A549 (cell line): Measurements from ENCODE around the gene PXDN.

Experiments used
- CEBPB ChIP-seq, 2 experiments: fragments of >200 bp in 1 of 2; sonication (Bioruptor Twin) in 1 of 2; formaldehyde crosslinking in 1 of 2; IDR thresholded peaks; 2 replicates each; pipeline ENCODE4 v1.6.1; 2012 to 2016
- CHD2 ChIP-seq: fragments of 150-350 bp; IDR thresholded peaks from 2 replicates; pipeline ENCODE4 v1.6.1; 2014; ENCODE audit warnings: low read length; ENCODE audit not compliant: partially characterized antibody
- CTCF ChIP-seq: fragments of >200 bp; sonication (Bioruptor Twin); formaldehyde crosslinking; IDR thresholded peaks from 3 replicates; pipeline ENCODE4 v1.5.1; 2016
- EHMT2 ChIP-seq: fragments of 200-600 bp; sonication (generic); IDR thresholded peaks from 2 replicates; pipeline ENCODE4 v1.6.1; 2016; ENCODE audit warnings: antibody characterized with exemption, low read depth, mild to moderate bottlenecking, moderate library complexity
- ELK1 ChIP-seq: fragments of 150-350 bp; IDR thresholded peaks from 2 replicates; pipeline ENCODE4 v1.6.1; 2014; ENCODE audit warnings: low read depth, mild to moderate bottlenecking, low read length
- EP300 ChIP-seq, 2 experiments: fragments of >200 bp; sonication (Bioruptor Twin); formaldehyde crosslinking; IDR thresholded peaks; 2 replicates in 1 of 2; 3 replicates in 1 of 2; pipeline ENCODE4 v1.6.1; 2016 to 2017
- ESRRA ChIP-seq: fragments of 150-350 bp; IDR thresholded peaks from 2 replicates; pipeline ENCODE4 v1.6.1; 2014; ENCODE audit warnings: mild to moderate bottlenecking, low read length, borderline replicate concordance
- FOSL2 ChIP-seq, 2 experiments: fragments of 450-650 bp in 1 of 2; fragments of >200 bp in 1 of 2; sonication (Bioruptor Twin) in 1 of 2; formaldehyde crosslinking; IDR thresholded peaks; 2 replicates each; pipeline versions ENCODE4 v1.5.0 to v1.6.1; 2016 to 2020; ENCODE audit warnings: mild to moderate bottlenecking in 1 of 2, moderate library complexity in 1 of 2
- JUN ChIP-seq, 2 experiments: fragments of >200 bp; sonication (Bioruptor Twin); formaldehyde crosslinking; IDR thresholded peaks; 2 replicates in 1 of 2; 3 replicates in 1 of 2; pipeline ENCODE4 v1.6.1; 2016 to 2017
- JUNB ChIP-seq: fragments of >200 bp; sonication (Bioruptor Twin); formaldehyde crosslinking; IDR thresholded peaks from 2 replicates; pipeline ENCODE4 v1.6.1; 2016
- POLR2A ChIP-seq: IDR thresholded peaks from 2 replicates; pipeline ENCODE4 v1.6.1; 2012; ENCODE audit warnings: mild to moderate bottlenecking, low read length
- RARB ChIP-seq: fragments of 250-450 bp; sonication (Bioruptor Pico); IDR thresholded peaks from 2 replicates; pipeline ENCODE4 v1.8.0; 2021; ENCODE audit warnings: mild to moderate bottlenecking, moderate library complexity
- TF ChIP-seq, protein P1 (sequence below): IDR thresholded peaks from 2 replicates; pipeline ENCODE4 v1.6.1; 2012

GRCh38 chr2:1775511-1776035, 31.3 kb upstream of the PXDN start:
- TF ChIP-seq CTCF (no peak), RARB (no peak), CEBPB (IDR thresholded peaks at IDR 0.05) (no peak), JUNB (no peak), ELK1 (no peak), FOSL2 (IDR thresholded peaks at IDR 0.05) (no peak), FOSL2 (CRISPR knock-in tag; IDR thresholded peaks at IDR 0.05) (no peak), CHD2 (no peak), EHMT2 (no peak), POLR2A (no peak), ESRRA (no peak), JUN (IDR thresholded peaks at IDR 0.05) (no peak), EP300 (IDR thresholded peaks at IDR 0.05) (no peak)
- TF ChIP-seq, protein P1, sequence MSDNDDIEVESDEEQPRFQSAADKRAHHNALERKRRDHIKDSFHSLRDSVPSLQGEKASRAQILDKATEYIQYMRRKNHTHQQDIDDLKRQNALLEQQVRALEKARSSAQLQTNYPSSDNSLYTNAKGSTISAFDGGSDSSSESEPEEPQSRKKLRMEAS, result no peak
